ENCODE results near the gene C2CD3. TPM values are rescaled to one million over a fixed set of nuclear protein-coding genes. Genes with fewer than 3 reads are reported as not detected.

C2CD3 gene
- total RNA-seq, 1 donor from 2014 or later: 23.8 TPM

- Histone ChIP-seq H3K27ac (no peak overlapping the region), H3K9me3 (no peaks in the 10 kb centered on the region), H3K4me3 (no peak overlapping the region), H3K4me1 (peaks cover 24% of the 10 kb centered on the region), H3K36me3 (no peaks in the 10 kb centered on the region), H3K27me3 (no peaks in the 10 kb centered on the region)
- DNase-seq (ENCODE audit: extremely low spot score in 2 of 2): no peak
- intact Hi-C loops (cut with DNase I): loop anchor here (5.0 kb wide), 1 partner anchor 691 kb away; no protein-coding TSS in a partner anchor
- TF ChIP-seq, protein P1, sequence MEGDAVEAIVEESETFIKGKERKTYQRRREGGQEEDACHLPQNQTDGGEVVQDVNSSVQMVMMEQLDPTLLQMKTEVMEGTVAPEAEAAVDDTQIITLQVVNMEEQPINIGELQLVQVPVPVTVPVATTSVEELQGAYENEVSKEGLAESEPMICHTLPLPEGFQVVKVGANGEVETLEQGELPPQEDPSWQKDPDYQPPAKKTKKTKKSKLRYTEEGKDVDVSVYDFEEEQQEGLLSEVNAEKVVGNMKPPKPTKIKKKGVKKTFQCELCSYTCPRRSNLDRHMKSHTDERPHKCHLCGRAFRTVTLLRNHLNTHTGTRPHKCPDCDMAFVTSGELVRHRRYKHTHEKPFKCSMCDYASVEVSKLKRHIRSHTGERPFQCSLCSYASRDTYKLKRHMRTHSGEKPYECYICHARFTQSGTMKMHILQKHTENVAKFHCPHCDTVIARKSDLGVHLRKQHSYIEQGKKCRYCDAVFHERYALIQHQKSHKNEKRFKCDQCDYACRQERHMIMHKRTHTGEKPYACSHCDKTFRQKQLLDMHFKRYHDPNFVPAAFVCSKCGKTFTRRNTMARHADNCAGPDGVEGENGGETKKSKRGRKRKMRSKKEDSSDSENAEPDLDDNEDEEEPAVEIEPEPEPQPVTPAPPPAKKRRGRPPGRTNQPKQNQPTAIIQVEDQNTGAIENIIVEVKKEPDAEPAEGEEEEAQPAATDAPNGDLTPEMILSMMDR (IDR thresholded peaks at IDR 0.05): no peak
- TF ChIP-seq POLR2A (IDR thresholded peaks at IDR 0.05) (no peak), POLR2AphosphoS5 (IDR thresholded peaks at IDR 0.05; ENCODE audit: insufficient read depth in 1 of 2, low read depth in 1 of 2) (no peak)
These were observed 192.8 kb downstream of the C2CD3 start for GRCh38 chr11:73977856-73978519.

DNA sequence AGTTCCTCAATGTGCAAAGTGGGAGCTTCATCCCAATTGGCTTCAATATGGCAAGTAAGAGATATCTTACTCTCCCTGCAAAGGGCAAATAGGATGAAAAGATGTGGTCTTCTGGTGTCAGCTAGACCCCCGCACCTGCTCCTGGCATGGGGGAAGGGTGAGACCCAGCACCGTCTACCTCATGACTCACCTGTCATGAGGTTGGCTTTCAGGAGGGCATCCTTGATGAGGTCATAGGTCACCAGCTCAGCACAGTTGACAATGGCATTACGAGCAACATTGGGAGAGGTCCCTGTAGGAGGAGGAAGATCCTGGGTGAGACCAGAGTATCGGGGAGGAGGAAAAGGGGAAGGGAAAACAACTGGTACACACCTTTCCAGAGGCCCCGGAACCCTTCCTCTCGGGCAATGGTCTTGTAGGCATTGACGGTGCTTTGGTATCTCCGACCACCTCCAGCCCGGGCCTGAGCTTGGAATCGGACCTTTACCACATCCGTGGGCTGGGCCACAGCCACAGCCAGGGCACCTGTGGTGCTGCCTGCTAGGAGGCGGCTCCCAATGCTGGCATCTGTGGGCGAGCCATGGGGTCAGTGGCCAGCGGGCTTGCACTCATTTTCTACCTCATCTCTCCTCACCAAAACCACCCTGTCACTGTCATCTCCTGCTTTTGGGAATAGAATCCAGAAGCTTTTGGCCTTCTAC lies 194.2 kb downstream of the C2CD3 start:
- Histone ChIP-seq H3K27ac (no peak overlapping the region), H3K4me1 (peaks cover 15% of the 10 kb centered on the region), H3K27me3 (no peaks in the 10 kb centered on the region), H3K9me3 (no peaks in the 10 kb centered on the region), H3K36me3 (no peaks in the 10 kb centered on the region), H3K4me3 (no peak overlapping the region)
- no peak for TF ChIP-seq POLR2AphosphoS5 (IDR thresholded peaks at IDR 0.05; ENCODE audit: insufficient read depth in 1 of 2, low read depth in 1 of 2)
- no peak for TF ChIP-seq POLR2A (IDR thresholded peaks at IDR 0.05)
- TF ChIP-seq, protein P1 (IDR thresholded peaks at IDR 0.05): no peak
- no peak for DNase-seq (ENCODE audit: extremely low spot score in 2 of 2)
- intact Hi-C loops (cut with DNase I): loop anchor here (5.0 kb wide), 1 partner anchor 689 kb away; no protein-coding TSS in a partner anchor

DNA sequence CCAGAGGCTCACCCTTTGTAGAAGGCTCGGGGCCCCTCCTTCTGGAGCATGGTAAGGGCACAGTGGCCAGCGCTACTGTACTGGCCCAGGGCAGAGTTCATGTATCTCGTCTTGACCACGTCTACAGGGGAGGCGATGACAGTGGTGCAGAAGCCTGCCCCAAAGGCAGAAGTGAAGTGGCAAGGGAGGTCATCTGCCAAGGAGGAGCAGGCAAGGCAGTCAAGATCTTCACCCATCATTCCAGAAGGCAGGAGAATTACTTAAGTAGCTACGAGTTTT lies 195.4 kb downstream of the C2CD3 start:
- intact Hi-C loops (cut with DNase I): loop anchor here (5.0 kb wide), 1 partner anchor 688 kb away; no protein-coding TSS in a partner anchor
- H3K36me3 ChIP-seq: no peaks in the 10 kb centered on the region

DNA sequence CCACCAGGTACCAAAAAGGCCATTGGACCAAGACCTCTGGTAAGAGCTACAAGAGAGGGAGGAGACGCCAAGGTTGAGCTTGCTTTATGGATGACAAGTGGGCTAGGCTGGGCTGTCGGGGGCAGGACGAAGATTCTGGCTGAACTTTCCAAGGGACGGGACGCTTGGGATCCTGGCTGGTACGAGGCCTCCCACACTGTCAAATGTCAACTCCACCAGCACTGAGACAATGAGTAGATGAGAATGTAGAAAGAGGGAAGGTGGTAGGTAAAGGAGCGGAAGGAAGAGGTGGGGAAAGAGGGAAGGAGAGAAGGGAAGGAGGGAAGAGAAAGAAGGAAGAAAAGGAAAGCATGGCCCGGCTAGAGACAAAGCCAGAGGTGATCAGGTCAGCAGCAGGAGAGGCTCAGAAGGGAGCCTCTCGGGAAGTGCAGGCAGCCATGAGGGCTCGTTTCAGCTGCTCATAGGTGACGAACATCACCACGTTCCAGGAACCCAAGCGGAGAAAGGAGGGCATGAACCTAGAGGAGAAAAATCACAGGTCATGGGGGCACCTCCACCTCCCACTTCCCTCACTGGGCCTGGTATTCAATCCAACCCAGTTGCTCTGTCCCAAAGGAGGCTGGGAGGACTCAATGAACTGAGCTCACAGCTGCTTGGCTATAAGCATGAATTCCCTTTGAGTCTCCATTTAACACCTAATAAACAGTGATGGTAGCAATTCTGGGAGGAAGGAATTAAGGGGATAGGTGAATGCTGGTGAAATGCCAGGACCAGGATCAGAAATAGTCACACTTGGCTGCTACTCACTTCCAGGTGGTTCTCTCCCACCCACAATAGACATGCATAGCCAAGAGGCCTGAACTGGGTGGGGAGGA lies 196.0 kb downstream of the C2CD3 start:
- H3K4me1 ChIP-seq: peaks cover 15% of the 10 kb centered on the region
- no peak overlapping the region for H3K4me3 ChIP-seq
- TF ChIP-seq POLR2AphosphoS5 (IDR thresholded peaks at IDR 0.05; ENCODE audit: insufficient read depth in 1 of 2, low read depth in 1 of 2) (no peak), POLR2A (IDR thresholded peaks at IDR 0.05) (no peak)
- TF ChIP-seq, protein P1 (IDR thresholded peaks at IDR 0.05): no peak
- intact Hi-C loops (cut with DNase I): loop anchor here (5.0 kb wide), 1 partner anchor 688 kb away; no protein-coding TSS in a partner anchor
- no peaks in the 10 kb centered on the region for H3K27me3 ChIP-seq
- no peak for DNase-seq (ENCODE audit: extremely low spot score in 2 of 2)
- no peak overlapping the region for H3K27ac ChIP-seq
- H3K36me3 ChIP-seq: no peaks in the 10 kb centered on the region
- H3K9me3 ChIP-seq: no peaks in the 10 kb centered on the region

More for the DNA sequence above, 195.4 kb downstream of the C2CD3 start:
- Histone ChIP-seq H3K27me3 (no peaks in the 10 kb centered on the region), H3K4me3 (no peak overlapping the region), H3K9me3 (no peaks in the 10 kb centered on the region), H3K27ac (no peak overlapping the region), H3K4me1 (peaks cover 15% of the 10 kb centered on the region)
- no peak for TF ChIP-seq POLR2AphosphoS5 (IDR thresholded peaks at IDR 0.05; ENCODE audit: insufficient read depth in 1 of 2, low read depth in 1 of 2)
- TF ChIP-seq, protein P1 (IDR thresholded peaks at IDR 0.05): no peak
- no peak for TF ChIP-seq POLR2A (IDR thresholded peaks at IDR 0.05)
- no peak for DNase-seq (ENCODE audit: extremely low spot score in 2 of 2)
